Neutrophil (primary cell): ENCODE measurements around the gene IFITM1.

Source experiments
- H3K27ac ChIP-seq: fragments of 200-600 bp; sonication (generic); 2 replicates; pipeline ENCODE4 v1.5.1; 2016; ENCODE audit warnings: mild to moderate bottlenecking, moderate library complexity
- H3K27me3 ChIP-seq: fragments of 200-600 bp; sonication (generic); 2 replicates; pipeline ENCODE4 v1.6.0; 2016; ENCODE audit warnings: mild to moderate bottlenecking
- H3K36me3 ChIP-seq: fragments of 200-600 bp; sonication (generic); 2 replicates; pipeline ENCODE4 v1.5.1; 2017
- H3K4me1 ChIP-seq, 2 experiments: fragments of 200-600 bp in 1 of 2; sonication (generic) in 1 of 2; 1 replicate in 1 of 2; 2 replicates in 1 of 2; pipeline versions ENCODE4 v1.5.1 to v1.6.1; 2013 to 2016; ENCODE audit warnings: low read depth in 1 of 2, low read length in 1 of 2, mild to moderate bottlenecking in 1 of 2, moderate library complexity in 1 of 2; ENCODE audit not compliant: control insufficient read depth in 1 of 2, insufficient read depth in 1 of 2
- H3K4me3 ChIP-seq, 2 experiments: fragments of 200-600 bp in 1 of 2; sonication (generic) in 1 of 2; 1 replicate in 1 of 2; 2 replicates in 1 of 2; pipeline ENCODE4 v1.5.1; 2013 to 2016; ENCODE audit warnings: low read depth in 1 of 2, low read length in 1 of 2, mild to moderate bottlenecking in 1 of 2, moderate library complexity in 1 of 2
- H3K9me3 ChIP-seq: fragments of 200-600 bp; sonication (generic); 2 replicates; pipeline ENCODE4 v1.5.1; 2016
- CTCF ChIP-seq: fragments of 200-600 bp; sonication (generic); IDR thresholded peaks from 2 replicates; pipeline ENCODE4 v1.5.1; 2016; ENCODE audit warnings: antibody characterized with exemption

The IFITM1 gene

GRCh38 chr11:334264-334994 lies 20.6 kb downstream of the IFITM1 start:
- Histone ChIP-seq H3K9me3 (no peaks in the 10 kb centered on the region), H3K4me3 (no peak overlapping the region), H3K36me3 (no peaks in the 10 kb centered on the region), H3K27ac (no peak overlapping the region), H3K4me1 (peaks cover 16 to 47% of the 10 kb centered on the region in 2 experiments), H3K27me3 (peaks cover 2% of the 10 kb centered on the region)
- TF ChIP-seq CTCF: no peak

DNA sequence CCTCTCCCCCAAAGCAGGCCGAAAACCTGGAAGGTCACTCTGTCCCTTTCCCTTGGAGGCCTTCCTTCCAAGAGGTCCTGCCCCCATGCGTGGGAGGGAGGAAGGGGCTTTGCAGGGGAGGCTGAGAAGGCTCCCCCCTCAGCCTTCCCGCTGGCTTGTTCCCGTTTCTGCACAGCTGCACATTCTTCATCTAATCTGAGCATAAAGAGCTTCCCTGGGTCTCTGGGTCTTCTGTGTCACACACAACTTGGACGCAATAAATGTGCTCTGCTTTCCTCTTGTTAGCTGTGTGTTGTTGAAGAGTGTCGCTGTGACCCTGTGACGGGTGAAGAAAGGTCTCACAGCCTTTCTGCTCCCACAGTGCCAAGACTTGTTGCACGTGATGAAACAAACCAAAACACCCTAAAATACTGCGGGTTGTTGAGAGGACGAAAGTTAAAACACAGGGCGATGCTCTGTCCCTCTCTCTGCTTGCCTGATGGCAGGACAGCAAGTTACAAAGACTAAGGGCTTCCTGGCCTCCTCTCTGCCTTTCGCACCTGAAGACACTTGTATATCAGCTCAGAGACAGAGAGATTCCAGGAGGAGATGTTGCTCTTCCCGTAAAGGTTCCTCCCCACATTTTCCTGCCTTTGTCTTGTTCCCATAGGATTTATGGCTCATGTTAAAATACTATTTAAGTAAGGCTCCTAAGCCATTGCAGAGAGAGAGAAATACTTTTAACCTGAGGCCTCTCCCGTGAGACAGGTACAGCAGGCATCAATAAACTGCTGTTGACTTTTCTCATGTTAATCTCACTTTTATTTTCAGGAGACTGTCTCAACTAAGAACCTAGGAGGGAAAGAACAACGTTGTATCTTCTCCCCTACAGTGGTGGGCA lies 22.2 kb downstream of the IFITM1 start:
- Histone ChIP-seq H3K9me3 (no peaks in the 10 kb centered on the region), H3K27ac (peak overlapping the region; percentile 44), H3K4me3 (no peak overlapping the region), H3K36me3 (no peaks in the 10 kb centered on the region), H3K27me3 (peaks cover 7% of the 10 kb centered on the region), H3K4me1 (peaks cover 11 to 36% of the 10 kb centered on the region in 2 experiments)
- no peak for TF ChIP-seq CTCF

GRCh38 chr11:336659-337198 lies 22.9 kb downstream of the IFITM1 start:
- Histone ChIP-seq H3K9me3 (no peaks in the 10 kb centered on the region), H3K4me1 (peaks cover 11 to 34% of the 10 kb centered on the region in 2 experiments), H3K27me3 (peaks cover 7% of the 10 kb centered on the region), H3K4me3 (no peak overlapping the region), H3K27ac (no peak overlapping the region), H3K36me3 (no peaks in the 10 kb centered on the region)
- TF ChIP-seq CTCF: no peak

- H3K27ac ChIP-seq: no peak overlapping the region
- no peaks in the 10 kb centered on the region for H3K9me3 ChIP-seq
- H3K4me3 ChIP-seq: no peak overlapping the region
- H3K36me3 ChIP-seq: no peaks in the 10 kb centered on the region
- peaks cover 11 to 32% of the 10 kb centered on the region in 2 experiments for H3K4me1 ChIP-seq
- H3K27me3 ChIP-seq: peaks cover 7% of the 10 kb centered on the region
- TF ChIP-seq CTCF: no peak
Measured at GRCh38 chr11:337711-338110, 23.9 kb downstream of the IFITM1 start.

- Histone ChIP-seq H3K36me3 (no peaks in the 10 kb centered on the region), H3K27ac (no peak overlapping the region), H3K9me3 (no peaks in the 10 kb centered on the region), H3K27me3 (peaks cover 7% of the 10 kb centered on the region), H3K4me1 (peaks cover 11 to 32% of the 10 kb centered on the region in 2 experiments), H3K4me3 (no peak overlapping the region)
- no peak for TF ChIP-seq CTCF
Measured at GRCh38 chr11:339963-340362, 26.1 kb downstream of the IFITM1 start.
